Measurements from ENCODE around the gene FAM76A.
A peak's percentile ranks its signal among the peaks of the same experiment; 100 is the strongest.

- TF ChIP-seq CTCF (IDR thresholded peaks at IDR 0.05; ENCODE audit: borderline replicate concordance, extremely low read depth, low read length, poor library complexity, severe bottlenecking) = peak; percentile 52
- TF ChIP-seq EZH2 (IDR thresholded peaks at IDR 0.05; ENCODE audit: borderline replicate concordance, low read depth, low read length, severe bottlenecking) = no peak
Observed at GRCh38 chr1:27719286-27720251, 6.2 kb upstream of the FAM76A start.

Data from DND-41 (cell line).